ENCODE results near the gene NT5DC3. TPM values are rescaled to one million over a fixed set of nuclear protein-coding genes. Genes with fewer than 3 reads are reported as not detected.

NT5DC3 gene
- total and polyA plus RNA-seq, 4 donors, result 3.6 to 104 (median 26.2) TPM

GRCh38 chr12:103851127-103851526 is 10.1 kb upstream of the NT5DC3 start:
- DNase-seq (no peak), ATAC-seq (ENCODE audit: low FRiP score) (no peak)
- H3K4me1 ChIP-seq (ENCODE audit: control insufficient read depth in 1 of 2, insufficient read depth in 2 of 2, low read length in 2 of 2), result peaks cover 0 to 5% of the 10 kb centered on the region in 2 donors
- H3K4me3 ChIP-seq (ENCODE audit: low read length in 2 of 2), result no peak overlapping the region
- no peak overlapping the region for H3K27ac ChIP-seq (ENCODE audit: low read depth in 1 of 2, low read length in 2 of 2)
- WGBS, 2 donors, result 2 to 11% methylated on average over 1 of the region's 1 CpG
- H3K27me3 ChIP-seq (ENCODE audit: control insufficient read depth in 1 of 2, insufficient read depth in 2 of 2, low read length in 1 of 2), result no peaks in the 10 kb centered on the region
- H3K36me3 ChIP-seq (ENCODE audit: control insufficient read depth in 1 of 2, insufficient read depth in 2 of 2, low read length in 1 of 2), result peaks cover 0 to 1% of the 10 kb centered on the region in 2 donors
- intact Hi-C loops (cut with DNase I), result no loop called here
- no peaks in the 10 kb centered on the region for H3K9me3 ChIP-seq (ENCODE audit: control insufficient read depth, low read length)

- Histone ChIP-seq H3K4me3 (ENCODE audit: low read length in 2 of 2) (no peak overlapping the region), H3K9me3 (ENCODE audit: control insufficient read depth, low read length) (no peaks in the 10 kb centered on the region), H3K27ac (ENCODE audit: low read depth in 1 of 2, low read length in 2 of 2) (no peak overlapping the region), H3K4me1 (ENCODE audit: control insufficient read depth in 1 of 2, insufficient read depth in 2 of 2, low read length in 2 of 2) (peaks cover 0 to 5% of the 10 kb centered on the region in 2 donors), H3K27me3 (ENCODE audit: control insufficient read depth in 1 of 2, insufficient read depth in 2 of 2, low read length in 1 of 2) (no peaks in the 10 kb centered on the region), H3K36me3 (ENCODE audit: control insufficient read depth in 1 of 2, insufficient read depth in 2 of 2, low read length in 1 of 2) (peaks cover 0 to 1% of the 10 kb centered on the region in 2 donors)
- WGBS, 2 donors, result 84 to 94% methylated on average over 1 of the region's 1 CpG
- intact Hi-C loops (cut with DNase I), result no loop called here
- no peak for ATAC-seq (ENCODE audit: low FRiP score)
- no peak for DNase-seq
Observed at GRCh38 chr12:103850429-103850828, 9.4 kb upstream of the NT5DC3 start.

GRCh38 chr12:103848917-103849491 is 8.0 kb upstream of the NT5DC3 start:
- H3K27ac ChIP-seq (ENCODE audit: low read depth in 1 of 2, low read length in 2 of 2), result peak overlapping the region in 1 of 2 donors; percentile 59
- H3K27me3 ChIP-seq (ENCODE audit: control insufficient read depth in 1 of 2, insufficient read depth in 2 of 2, low read length in 1 of 2), result no peaks in the 10 kb centered on the region
- H3K4me3 ChIP-seq (ENCODE audit: low read length in 2 of 2), result no peak overlapping the region
- peak; percentile 81 for ATAC-seq (ENCODE audit: low FRiP score)
- peaks cover 0 to 1% of the 10 kb centered on the region in 2 donors for H3K36me3 ChIP-seq (ENCODE audit: control insufficient read depth in 1 of 2, insufficient read depth in 2 of 2, low read length in 1 of 2)
- intact Hi-C loops (cut with DNase I), result no loop called here
- H3K9me3 ChIP-seq (ENCODE audit: control insufficient read depth, low read length), result no peaks in the 10 kb centered on the region
- 71 to 92% methylated on average over 4 of the region's 4 CpGs for WGBS, 2 donors
- DNase-seq, result no peak
- H3K4me1 ChIP-seq (ENCODE audit: control insufficient read depth in 1 of 2, insufficient read depth in 2 of 2, low read length in 2 of 2), result peaks cover 0 to 5% of the 10 kb centered on the region in 2 donors

GRCh38 chr12:103848143-103848542 is 7.1 kb upstream of the NT5DC3 start:
- Histone ChIP-seq H3K36me3 (ENCODE audit: control insufficient read depth in 1 of 2, insufficient read depth in 2 of 2, low read length in 1 of 2) (peaks cover 0 to 1% of the 10 kb centered on the region in 2 donors), H3K4me3 (ENCODE audit: low read length in 2 of 2) (no peak overlapping the region), H3K27me3 (ENCODE audit: control insufficient read depth in 1 of 2, insufficient read depth in 2 of 2, low read length in 1 of 2) (no peaks in the 10 kb centered on the region), H3K9me3 (ENCODE audit: control insufficient read depth, low read length) (no peaks in the 10 kb centered on the region), H3K4me1 (ENCODE audit: control insufficient read depth in 1 of 2, insufficient read depth in 2 of 2, low read length in 2 of 2) (peaks cover 0 to 5% of the 10 kb centered on the region in 2 donors), H3K27ac (ENCODE audit: low read depth in 1 of 2, low read length in 2 of 2) (no peak overlapping the region)
- intact Hi-C loops (cut with DNase I), result no loop called here
- ATAC-seq (ENCODE audit: low FRiP score), result no peak
- no peak for DNase-seq
- 53 to 58% methylated on average over 3 of the region's 3 CpGs for WGBS, 2 donors

DNA sequence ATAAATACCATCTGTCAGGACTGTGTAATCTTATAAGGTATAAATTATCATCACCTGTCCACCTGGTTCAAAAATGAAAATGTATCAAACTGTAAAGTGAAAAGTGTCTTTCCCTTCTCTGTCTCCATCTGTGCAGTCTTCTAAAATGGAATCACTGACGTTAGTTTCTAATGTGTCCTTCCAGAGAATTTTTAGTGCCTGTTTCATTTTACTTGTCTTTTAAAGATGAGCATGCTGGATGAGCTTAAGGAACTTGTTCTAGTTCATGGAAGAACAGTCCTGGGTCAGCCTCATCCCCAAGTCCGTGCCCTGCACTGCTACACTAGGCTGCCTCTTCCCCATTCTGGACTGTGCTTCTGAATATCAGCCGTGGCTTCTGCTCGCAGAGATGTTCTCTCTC is 5.4 kb upstream of the NT5DC3 start:
- Histone ChIP-seq H3K9me3 (ENCODE audit: control insufficient read depth, low read length) (no peaks in the 10 kb centered on the region), H3K4me3 (ENCODE audit: low read length in 2 of 2) (no peak overlapping the region), H3K27ac (ENCODE audit: low read depth in 1 of 2, low read length in 2 of 2) (peak overlapping the region in 1 of 2 donors; percentile 31), H3K4me1 (ENCODE audit: control insufficient read depth in 1 of 2, insufficient read depth in 2 of 2, low read length in 2 of 2) (peaks cover 0 to 5% of the 10 kb centered on the region in 2 donors), H3K27me3 (ENCODE audit: control insufficient read depth in 1 of 2, insufficient read depth in 2 of 2, low read length in 1 of 2) (no peaks in the 10 kb centered on the region), H3K36me3 (ENCODE audit: control insufficient read depth in 1 of 2, insufficient read depth in 2 of 2, low read length in 1 of 2) (peaks cover 0 to 1% of the 10 kb centered on the region in 2 donors)
- no peak for DNase-seq
- intact Hi-C loops (cut with DNase I), result no loop called here
- WGBS, 2 donors, result 92 to 94% methylated on average over 4 of the region's 4 CpGs
- ATAC-seq (ENCODE audit: low FRiP score), result no peak

DNA sequence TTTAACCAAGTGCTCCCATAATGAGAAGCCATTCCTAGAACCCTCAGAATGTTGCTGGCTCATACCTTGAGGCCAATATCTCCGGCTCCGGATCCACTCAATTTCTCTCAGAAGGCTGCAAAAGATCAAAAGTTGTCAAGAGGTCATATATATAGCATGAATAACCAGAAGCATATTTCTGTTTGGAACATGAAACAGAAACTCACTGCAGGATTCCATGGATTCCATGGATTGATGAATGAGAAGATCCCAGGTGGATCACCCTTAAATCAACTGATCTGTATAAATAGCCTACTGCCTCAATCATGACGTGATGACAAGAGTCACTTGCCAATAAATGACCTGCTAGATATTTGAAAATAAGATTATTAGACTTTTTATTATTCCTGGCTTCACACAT is 3.3 kb upstream of the NT5DC3 start:
- Histone ChIP-seq H3K4me1 (ENCODE audit: control insufficient read depth in 1 of 2, insufficient read depth in 2 of 2, low read length in 2 of 2) (peaks cover 0 to 4% of the 10 kb centered on the region in 2 donors), H3K4me3 (ENCODE audit: low read length in 2 of 2) (no peak overlapping the region), H3K9me3 (ENCODE audit: control insufficient read depth, low read length) (no peaks in the 10 kb centered on the region), H3K36me3 (ENCODE audit: control insufficient read depth in 1 of 2, insufficient read depth in 2 of 2, low read length in 1 of 2) (peaks cover 0 to 1% of the 10 kb centered on the region in 2 donors), H3K27ac (ENCODE audit: low read depth in 1 of 2, low read length in 2 of 2) (peak overlapping the region in 1 of 2 donors; percentile 19), H3K27me3 (ENCODE audit: control insufficient read depth in 1 of 2, insufficient read depth in 2 of 2, low read length in 1 of 2) (no peaks in the 10 kb centered on the region)
- intact Hi-C loops (cut with DNase I), result no loop called here
- DNase-seq (no peak), ATAC-seq (ENCODE audit: low FRiP score) (no peak)
- 53 to 63% methylated on average over 3 of the region's 3 CpGs for WGBS, 2 donors

- Histone ChIP-seq H3K36me3 (ENCODE audit: control insufficient read depth in 1 of 2, insufficient read depth in 2 of 2, low read length in 1 of 2) (peaks cover 0 to 1% of the 10 kb centered on the region in 2 donors), H3K27ac (ENCODE audit: low read depth in 1 of 2, low read length in 2 of 2) (peak overlapping the region; percentile 14 to 18), H3K4me3 (ENCODE audit: low read length in 2 of 2) (peak overlapping the region in 1 of 2 donors; percentile 96), H3K27me3 (ENCODE audit: control insufficient read depth in 1 of 2, insufficient read depth in 2 of 2, low read length in 1 of 2) (no peaks in the 10 kb centered on the region), H3K4me1 (ENCODE audit: control insufficient read depth in 1 of 2, insufficient read depth in 2 of 2, low read length in 2 of 2) (no peaks in the 10 kb centered on the region), H3K9me3 (ENCODE audit: control insufficient read depth, low read length) (no peaks in the 10 kb centered on the region)
- DNase-seq (peak; percentile 67 to 82), ATAC-seq (ENCODE audit: low FRiP score) (peak; percentile 29)
- WGBS, 2 donors, result 46 to 52% methylated on average over 20 of the region's 20 CpGs
- intact Hi-C loops (cut with DNase I), result loop anchor here in 1 of 2 donors (2.0 kb wide), 1 partner anchor 27 kb away; no protein-coding TSS in a partner anchor
Observed at GRCh38 chr12:103841690-103842584, 903 bp upstream of the NT5DC3 start.

- Histone ChIP-seq H3K4me1 (ENCODE audit: control insufficient read depth in 1 of 2, insufficient read depth in 2 of 2, low read length in 2 of 2) (no peaks in the 10 kb centered on the region), H3K4me3 (ENCODE audit: low read length in 2 of 2) (peak overlapping the region; percentile 96 to 97), H3K36me3 (ENCODE audit: control insufficient read depth in 1 of 2, insufficient read depth in 2 of 2, low read length in 1 of 2) (peaks cover 0 to 3% of the 10 kb centered on the region in 2 donors), H3K9me3 (ENCODE audit: control insufficient read depth, low read length) (no peaks in the 10 kb centered on the region), H3K27ac (ENCODE audit: low read depth in 1 of 2, low read length in 2 of 2) (peak overlapping the region; percentile 78 to 88), H3K27me3 (ENCODE audit: control insufficient read depth in 1 of 2, insufficient read depth in 2 of 2, low read length in 1 of 2) (no peaks in the 10 kb centered on the region)
- intact Hi-C loops (cut with DNase I), result loop anchor here in 1 of 2 donors (2.0 kb wide), 1 partner anchor 28 kb away; no protein-coding TSS in a partner anchor
- 0% methylated on average over 21 to 29 of the region's 29 CpGs for WGBS, 2 donors
- DNase-seq (peak; percentile 65 to 89), ATAC-seq (ENCODE audit: low FRiP score) (no peak)
Observed at GRCh38 chr12:103840462-103840875, 565 bp downstream of the NT5DC3 start.
